Measurements from ENCODE around the gene PIH1D1.
"Not testable (repeated sequence)": the region's sequence is repeated elsewhere in the genome, so short reads cannot be mapped to it uniquely, and the experiment has no call there.

DNA sequence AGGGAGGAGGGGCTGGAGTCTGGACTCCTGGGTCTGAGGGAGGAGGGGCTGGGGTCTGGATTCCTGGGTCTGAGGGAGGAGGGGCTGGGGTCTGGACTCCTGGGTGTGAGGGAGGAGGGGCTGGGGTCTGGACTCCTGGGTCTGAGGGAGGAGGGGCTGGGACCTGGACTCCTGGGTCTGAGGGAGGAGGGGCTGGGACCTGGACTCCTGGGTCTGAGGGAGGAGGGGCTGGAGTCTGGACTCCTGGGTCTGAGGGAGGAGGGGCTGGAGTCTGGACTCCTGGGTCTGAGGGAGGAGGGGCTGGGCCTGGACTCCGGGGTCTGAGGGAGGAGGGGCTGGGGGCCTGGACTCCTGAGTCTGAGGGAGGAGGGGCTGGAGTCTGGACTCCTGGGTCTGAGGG, 9.5 kb upstream of the PIH1D1 start:
- TF ChIP-seq CTCF, POLR2A (IDR thresholded peaks at IDR 0.05): not testable (repeated sequence)
